ENCODE data around the gene GREB1.

Gene GREB1

DNA sequence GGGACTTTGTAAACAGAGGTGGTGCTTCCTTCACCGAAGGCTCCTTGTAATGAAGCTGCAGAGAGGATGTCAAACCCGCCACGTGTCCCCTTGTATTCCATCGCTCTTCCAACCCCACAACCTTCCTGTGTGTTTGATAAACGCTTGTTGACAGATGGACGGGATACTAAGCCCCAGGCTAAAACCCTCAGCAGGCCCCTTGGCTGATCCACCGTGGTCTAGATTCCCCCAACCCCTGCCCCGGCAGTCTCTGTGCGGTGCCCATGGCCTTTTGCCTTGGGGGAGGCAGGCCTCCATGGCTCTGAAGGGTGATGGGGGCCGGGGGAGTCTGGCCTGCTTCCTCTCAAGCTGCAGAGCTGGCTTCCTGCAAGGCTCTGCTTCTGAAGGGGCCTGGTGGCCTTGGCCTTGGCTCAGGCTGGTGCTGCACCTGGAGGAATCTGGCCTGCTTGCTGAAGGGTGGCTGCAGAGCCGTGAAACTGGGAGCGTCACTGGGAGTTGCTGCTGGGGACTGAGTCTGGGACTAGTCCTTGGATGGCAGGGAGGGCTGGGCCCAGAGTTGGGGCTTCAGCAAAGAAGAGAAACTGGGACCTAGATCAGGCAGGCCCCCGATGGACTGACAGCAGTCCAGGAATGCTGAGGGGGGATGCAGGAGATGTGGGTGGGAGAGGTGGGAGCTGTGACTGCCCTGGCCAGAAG, 145.8 kb downstream of the GREB1 start:
- TF ChIP-seq SP1 (IDR thresholded peaks at IDR 0.05) (no peak), HDGF (IDR thresholded peaks at IDR 0.05; ENCODE audit: borderline replicate concordance) (no peak), FOXM1 (IDR thresholded peaks at IDR 0.05; ENCODE audit: borderline replicate concordance) (no peak), TARDBP (IDR thresholded peaks at IDR 0.05) (no peak), L3MBTL2 (conservative IDR thresholded peaks at IDR 0.05) (no peak), SUZ12 (IDR thresholded peaks at IDR 0.05) (no peak), LEF1 (IDR thresholded peaks at IDR 0.05; ENCODE audit: borderline replicate concordance) (no peak), ELF4 (IDR thresholded peaks at IDR 0.05) (no peak), BHLHE40 (IDR thresholded peaks at IDR 0.05; ENCODE audit: borderline replicate concordance) (no peak), FOXA1 (IDR thresholded peaks at IDR 0.05) (no peak), ARNT (IDR thresholded peaks at IDR 0.05) (no peak), ZNF384 (IDR thresholded peaks at IDR 0.05) (no peak), NFRKB (IDR thresholded peaks at IDR 0.05) (no peak), PKNOX1 (IDR thresholded peaks at IDR 0.05) (no peak), CTBP1 (IDR thresholded peaks at IDR 0.05; ENCODE audit: borderline replicate concordance) (no peak), FOXK2 (IDR thresholded peaks at IDR 0.05) (no peak)
- CTCF ChIA-PET: interaction anchor here (1.8 kb wide), 1 partner anchor 13 kb away, joined by 9 read pairs; no protein-coding TSS in a partner anchor
- POLR2A ChIA-PET: no interaction called here
- DNase-seq (ENCODE audit: extremely low spot score): no peak

DNA sequence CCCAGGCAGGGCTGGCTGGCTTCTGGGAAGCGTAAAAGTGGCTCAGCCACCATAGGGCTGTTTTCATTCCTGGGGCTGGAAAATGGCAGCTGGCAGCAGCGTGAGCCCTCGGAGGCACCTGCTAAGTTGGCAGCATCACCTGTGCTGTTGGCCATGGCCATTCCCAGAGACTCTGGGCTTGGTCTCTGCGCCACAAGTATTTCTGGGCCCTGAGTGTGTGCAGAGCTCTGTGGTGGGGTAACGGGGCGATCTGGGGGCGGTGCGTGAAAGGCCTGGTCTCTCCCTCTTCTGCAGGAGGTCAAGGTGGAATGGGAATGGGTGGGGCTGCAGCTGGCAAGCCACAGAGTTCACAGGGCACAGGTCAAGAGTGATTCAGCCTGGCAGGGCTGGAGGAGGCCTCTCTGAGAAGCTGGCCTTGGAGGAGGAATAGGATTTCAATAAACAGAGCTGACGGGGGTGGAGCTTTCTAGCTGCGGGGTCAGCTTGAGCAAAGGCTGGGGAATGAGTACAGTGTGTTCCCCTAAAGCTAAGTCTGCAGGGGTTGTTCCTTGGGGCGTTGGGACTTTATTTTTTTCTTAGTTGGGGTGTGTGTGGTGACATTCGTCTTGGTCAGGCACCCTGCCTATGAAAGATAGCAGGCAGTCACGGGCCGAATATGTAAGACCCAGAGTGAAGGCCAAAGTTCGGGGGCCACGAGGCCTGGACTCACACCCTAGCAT, 146.5 kb downstream of the GREB1 start:
- ChIA-PET CTCF (interaction anchor here (1.0 to 1.8 kb wide), 3 partner anchors 13 to 204 kb away, joined by 3 to 9 read pairs (median 4); no protein-coding TSS in a partner anchor), POLR2A (no interaction called here)
- DNase-seq (ENCODE audit: extremely low spot score): no peak
- TF ChIP-seq LEF1 (IDR thresholded peaks at IDR 0.05; ENCODE audit: borderline replicate concordance): no peak
- TF ChIP-seq FOXM1 (IDR thresholded peaks at IDR 0.05; ENCODE audit: borderline replicate concordance): no peak
- no peak for TF ChIP-seq SP1 (IDR thresholded peaks at IDR 0.05)

DNA sequence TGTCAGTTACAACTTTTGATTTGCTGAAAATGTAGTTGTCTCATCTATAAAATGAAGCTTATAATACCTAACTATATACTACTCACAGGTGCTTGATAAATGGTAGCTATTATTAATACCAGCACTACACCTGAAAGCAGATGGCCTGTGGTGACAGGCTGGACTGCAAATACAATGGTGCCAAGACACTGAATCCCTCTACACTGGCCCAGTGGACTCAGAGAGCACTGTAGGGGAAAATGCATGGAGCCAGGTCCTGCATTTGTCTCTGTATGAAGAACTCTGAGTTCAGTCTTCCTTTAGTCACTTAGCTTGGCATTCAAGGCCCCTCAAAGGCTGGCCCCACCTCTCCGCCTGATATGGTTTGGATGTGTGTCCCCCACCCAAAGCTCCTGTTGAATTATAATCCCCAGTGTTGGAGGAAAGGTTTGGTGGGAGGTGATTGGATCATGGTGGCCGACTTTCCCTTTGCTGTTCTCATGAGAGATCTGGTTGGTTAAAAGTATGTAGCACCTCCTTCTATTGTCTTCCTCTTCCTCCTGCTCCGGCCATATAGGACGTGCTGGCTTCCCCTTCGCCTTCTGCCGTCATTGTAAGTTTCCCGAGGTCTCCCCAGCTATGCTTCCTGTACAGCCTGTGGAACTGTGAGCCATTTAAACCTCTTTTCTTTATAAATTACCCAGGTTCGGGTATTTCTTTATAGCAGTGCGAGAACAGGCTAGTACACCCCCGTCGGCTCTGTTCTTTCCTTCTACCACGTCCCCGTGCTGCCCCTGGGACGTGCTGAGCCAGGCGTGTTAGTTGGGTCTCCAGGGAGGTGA, 147.3 kb downstream of the GREB1 start:
- POLR2A ChIA-PET: no interaction called here
- no peak for DNase-seq (ENCODE audit: extremely low spot score)

DNA sequence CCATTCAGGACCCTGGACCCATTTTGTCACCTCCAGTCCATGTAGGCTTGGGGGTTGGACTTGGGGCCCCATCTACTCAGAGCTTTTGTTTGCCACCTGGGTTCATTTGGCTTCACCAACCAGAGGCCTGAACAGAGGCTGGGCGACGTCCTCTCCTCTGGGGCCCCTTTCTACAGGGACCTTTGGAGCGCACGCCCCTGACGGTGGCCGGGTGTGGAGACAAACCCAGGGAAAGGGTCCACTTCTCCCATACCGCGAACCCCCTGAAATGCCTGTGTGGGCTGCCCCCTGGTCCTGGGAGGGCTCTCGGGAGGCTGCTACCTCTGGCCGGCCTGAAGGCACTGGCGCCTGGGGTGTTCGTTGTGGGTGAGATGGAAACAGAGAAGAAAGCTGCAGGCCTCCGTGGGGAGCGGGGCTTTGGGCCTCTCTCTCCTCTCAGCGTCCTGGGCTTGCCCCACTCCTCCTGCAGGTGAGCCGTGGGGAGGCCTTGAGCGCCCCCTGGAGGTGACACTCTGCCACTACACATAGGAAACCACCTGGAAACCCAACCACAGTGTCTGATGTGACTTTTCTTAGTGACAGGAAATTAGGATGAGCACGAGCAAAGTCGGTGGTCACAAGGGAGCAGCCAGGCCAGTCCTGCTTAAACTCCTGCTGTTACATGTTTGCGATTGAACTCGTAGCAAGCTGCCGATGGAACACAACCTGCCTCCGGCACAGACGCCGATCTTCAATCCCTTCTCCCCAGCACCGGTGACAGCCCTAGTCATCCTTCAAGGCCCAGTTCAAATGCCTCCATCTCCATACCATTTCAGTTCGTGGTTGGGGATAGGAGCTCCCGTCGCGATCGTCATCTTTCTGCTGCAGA, 148.1 kb downstream of the GREB1 start:
- CTCF ChIA-PET: interaction anchor here (0.6 to 1.8 kb wide), 8 partner anchors 11 to 964 kb away, joined by 3 to 9 read pairs (median 3); no protein-coding TSS in a partner anchor

More for the DNA sequence above, 147.3 kb downstream of the GREB1 start:
- TF ChIP-seq LEF1 (IDR thresholded peaks at IDR 0.05; ENCODE audit: borderline replicate concordance): no peak
- TF ChIP-seq BHLHE40 (IDR thresholded peaks at IDR 0.05; ENCODE audit: borderline replicate concordance): no peak
- TF ChIP-seq TARDBP (IDR thresholded peaks at IDR 0.05): no peak
- TF ChIP-seq HDGF (IDR thresholded peaks at IDR 0.05; ENCODE audit: borderline replicate concordance): no peak
- no peak for TF ChIP-seq ARNT (IDR thresholded peaks at IDR 0.05)
- TF ChIP-seq SP1 (IDR thresholded peaks at IDR 0.05): no peak
- no peak for TF ChIP-seq FOXK2 (IDR thresholded peaks at IDR 0.05)
- TF ChIP-seq CTBP1 (IDR thresholded peaks at IDR 0.05; ENCODE audit: borderline replicate concordance): no peak
- TF ChIP-seq L3MBTL2 (conservative IDR thresholded peaks at IDR 0.05): no peak
- no peak for TF ChIP-seq ZNF384 (IDR thresholded peaks at IDR 0.05)
- TF ChIP-seq FOXA1 (IDR thresholded peaks at IDR 0.05): no peak
- TF ChIP-seq PKNOX1 (IDR thresholded peaks at IDR 0.05): no peak
- no peak for TF ChIP-seq ELF4 (IDR thresholded peaks at IDR 0.05)
- TF ChIP-seq FOXM1 (IDR thresholded peaks at IDR 0.05; ENCODE audit: borderline replicate concordance): no peak
- TF ChIP-seq SUZ12 (IDR thresholded peaks at IDR 0.05): no peak
- no peak for TF ChIP-seq NFRKB (IDR thresholded peaks at IDR 0.05)
- CTCF ChIA-PET: interaction anchor here (0.8 to 1.8 kb wide), 6 partner anchors 12 to 963 kb away, joined by 3 to 9 read pairs (median 3); no protein-coding TSS in a partner anchor

GRCh38 chr2:11682590-11682915, 148.7 kb downstream of the GREB1 start:
- TF ChIP-seq BHLHE40 (IDR thresholded peaks at IDR 0.05; ENCODE audit: borderline replicate concordance): no peak
- TF ChIP-seq ZNF384 (IDR thresholded peaks at IDR 0.05): no peak
- no peak for TF ChIP-seq SP1 (IDR thresholded peaks at IDR 0.05)
- TF ChIP-seq L3MBTL2 (conservative IDR thresholded peaks at IDR 0.05): no peak
- TF ChIP-seq ELF4 (IDR thresholded peaks at IDR 0.05): no peak
- DNase-seq (ENCODE audit: extremely low spot score): no peak
- ChIA-PET POLR2A (no interaction called here), CTCF (interaction anchor here (0.6 to 1.0 kb wide), 3 partner anchors 10 to 216 kb away, joined by 3 to 4 read pairs (median 3); no protein-coding TSS in a partner anchor)

More for the DNA sequence above, 148.1 kb downstream of the GREB1 start:
- DNase-seq (ENCODE audit: extremely low spot score): peak; percentile 88
- TF ChIP-seq FOXK2 (IDR thresholded peaks at IDR 0.05) (no peak), SUZ12 (IDR thresholded peaks at IDR 0.05) (no peak), HDGF (IDR thresholded peaks at IDR 0.05; ENCODE audit: borderline replicate concordance) (no peak), FOXA1 (IDR thresholded peaks at IDR 0.05) (no peak), NFRKB (IDR thresholded peaks at IDR 0.05) (no peak), CTBP1 (IDR thresholded peaks at IDR 0.05; ENCODE audit: borderline replicate concordance) (no peak), SP1 (IDR thresholded peaks at IDR 0.05) (no peak), LEF1 (IDR thresholded peaks at IDR 0.05; ENCODE audit: borderline replicate concordance) (no peak), ARNT (IDR thresholded peaks at IDR 0.05) (no peak), ZNF384 (IDR thresholded peaks at IDR 0.05) (no peak)
- POLR2A ChIA-PET: no interaction called here

Data from HEK293T (cell line).